GM12878 (cell line): ENCODE results near the gene SLC4A5. TPM values are rescaled to one million over a fixed set of nuclear protein-coding genes. Genes with fewer than 3 reads are reported as not detected.

Experiments
- ASH2L ChIP-seq: fragments of 300-600, 200-600 bp; sonication (generic); IDR thresholded peaks from 2 replicates; pipeline ENCODE4 v1.6.1; 2017; ENCODE audit warnings: low read depth, mild to moderate bottlenecking, borderline replicate concordance
- CBFB ChIP-seq: IDR thresholded peaks from 2 replicates; pipeline ENCODE4 v1.6.1; 2016; ENCODE audit warnings: antibody characterized with exemption, low read depth
- IKZF2 ChIP-seq, 2 experiments: fragments of 450-650 bp; IDR thresholded peaks; 2 replicates each; pipeline ENCODE4 v1.6.1; 2017; ENCODE audit warnings: mild to moderate bottlenecking in 2 of 2, moderate library complexity in 2 of 2
- IRF5 ChIP-seq: fragments of 450-650 bp; IDR thresholded peaks from 2 replicates; pipeline ENCODE4 v1.6.1; 2017; ENCODE audit warnings: borderline replicate concordance
- POU2F2 ChIP-seq: IDR thresholded peaks from 3 replicates; pipeline ENCODE4 v1.6.1; 2011; ENCODE audit warnings: low read depth, mild to moderate bottlenecking, low read length, borderline replicate concordance
- RELB ChIP-seq: fragments of 450-650 bp; IDR thresholded peaks from 2 replicates; pipeline ENCODE4 v1.6.1; 2017; ENCODE audit warnings: low read depth, mild to moderate bottlenecking, moderate library complexity
- polyA plus RNA-seq, 11 experiments: library from polyadenylated mRNA; depleted of rRNA in 4 of 11; unstranded in 6 of 11; stranded (reverse) in 5 of 11; fragments of >200 nt; fragmentation: Nextera tagmentation in 4 of 11; fragmentation: Illumina TruSeq in 1 of 11; extraction: Ambion mirVana in 4 of 11; extraction: Trizol in 1 of 11; gene quantifications; 1 replicate in 1 of 11; 2 replicates in 10 of 11; pipeline versions ENCODE4 v1.2.1 to v1.2.3, GENCODE V29; 2011 to 2016; ENCODE audit warnings: inconsistent platforms in 2 of 11, missing spikeins in 2 of 11, low read depth in 1 of 11
- total RNA-seq, 4 experiments: library from RNA; depleted of rRNA in 3 of 4; stranded (reverse); fragments of >200 nt in 3 of 4; fragmentation: Illumina TruSeq in 1 of 4; extraction: Trizol in 1 of 4; gene quantifications; 2 replicates each; pipeline versions ENCODE4 v1.2.1 to v1.2.3, GENCODE V29; 2013 to 2021

The SLC4A5 gene
- total and polyA plus RNA-seq, 10 of the 15 experiments (the other 5 are each of a cell fraction or from before 2014, with no cell fraction given) = 0.15 to 4.7 (median 1.6) TPM

GRCh38 chr2:74179063-74179865 is 164.0 kb downstream of the SLC4A5 start (continued):
- no peak for TF ChIP-seq IRF5
- TF ChIP-seq POU2F2 = no peak
- TF ChIP-seq ASH2L = no peak
- peak in 1 of 2 experiments; percentile 4; a peak in 1 of 4 replicates for TF ChIP-seq IKZF2 (IDR thresholded peaks at IDR 0.05)
- peak; percentile 63 for TF ChIP-seq RELB
- TF ChIP-seq CBFB = peak; percentile 10; the same call in 1 of the 2 replicates
